KOPT-K1 (cell line): ENCODE results near the gene CASP8.

Experiments used
- H3K27ac ChIP-seq: fragments of 200-600 bp; sonication (generic); 2 replicates; pipeline ENCODE4 v1.5.1; 2016; ENCODE audit warnings: antibody characterized with exemption, mild to moderate bottlenecking, low read depth, low read length; ENCODE audit not compliant: poor library complexity, severe bottlenecking
- H3K36me3 ChIP-seq: fragments of 200-600 bp; sonication (generic); 2 replicates; pipeline ENCODE4 v1.5.1; 2017; ENCODE audit warnings: antibody characterized with exemption, mild to moderate bottlenecking, low read length, moderate library complexity; ENCODE audit not compliant: insufficient read depth
- H3K9me3 ChIP-seq: fragments of 200-600 bp; sonication (generic); 2 replicates; pipeline ENCODE4 v1.5.1; 2017; ENCODE audit warnings: antibody characterized with exemption, low read length, mild to moderate bottlenecking; ENCODE audit not compliant: insufficient read depth, poor library complexity, severe bottlenecking

The CASP8 gene

DNA sequence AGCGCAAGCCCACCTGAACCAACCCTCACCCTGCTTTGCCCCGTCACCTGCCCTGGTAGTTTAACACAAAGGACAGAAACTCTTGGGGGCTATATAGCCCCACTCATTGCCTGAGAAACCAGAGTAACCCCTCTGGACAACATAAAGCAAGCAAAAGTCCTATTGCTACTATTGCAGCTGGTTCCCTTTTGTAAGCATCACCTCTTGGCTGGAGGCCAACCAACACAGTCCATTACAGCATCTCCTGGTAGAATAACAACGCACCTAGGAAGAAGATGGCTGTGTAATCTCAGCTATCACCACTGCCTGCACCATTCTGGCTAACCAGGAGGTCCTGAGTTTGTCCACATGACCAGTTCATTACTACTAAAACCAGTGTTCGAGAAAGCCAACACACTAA, 60.4 kb downstream of the CASP8 start:
- peaks cover 66% of the 10 kb centered on the region for H3K9me3 ChIP-seq
- H3K27ac ChIP-seq, result no peak overlapping the region
- H3K36me3 ChIP-seq, result no peaks in the 10 kb centered on the region

DNA sequence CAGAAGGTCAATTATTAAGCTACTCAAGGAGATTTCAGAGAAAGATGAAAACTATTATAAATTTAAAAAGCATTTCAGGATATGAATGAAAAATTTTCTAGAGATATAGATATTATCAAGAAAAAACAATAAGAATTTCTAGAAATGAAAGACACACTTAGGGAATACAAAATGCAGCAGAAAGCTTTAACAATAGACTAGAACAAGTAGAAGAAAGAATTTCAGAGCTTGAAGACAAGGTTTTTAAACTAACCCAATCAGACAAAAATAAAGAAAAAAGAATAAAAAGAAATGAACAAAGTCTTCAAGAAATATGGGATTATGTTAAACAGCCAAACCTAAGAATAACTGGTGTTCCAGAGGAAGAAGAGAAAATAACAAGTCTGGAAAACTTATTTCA, 62.4 kb downstream of the CASP8 start:
- Histone ChIP-seq H3K9me3 (peaks cover 66% of the 10 kb centered on the region), H3K36me3 (no peaks in the 10 kb centered on the region), H3K27ac (no peak overlapping the region)

DNA sequence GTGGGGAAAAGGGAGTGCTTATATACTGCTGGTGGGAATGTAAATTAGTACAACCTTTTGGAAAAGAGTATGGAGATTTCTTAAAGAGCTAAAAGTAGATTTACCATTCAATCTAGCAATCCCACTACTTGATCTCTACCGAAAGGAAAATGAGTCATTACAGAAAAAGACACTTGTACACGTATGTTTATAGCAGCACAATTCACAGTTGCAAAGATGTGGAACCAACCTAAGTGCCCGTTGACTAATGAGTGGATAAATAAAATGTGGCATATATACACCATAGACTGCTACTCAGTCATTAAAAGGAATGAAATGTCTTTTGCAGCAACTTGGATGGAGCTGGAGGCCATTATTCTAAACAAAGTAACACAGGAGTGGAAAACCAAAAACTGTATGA, 67.3 kb downstream of the CASP8 start:
- H3K36me3 ChIP-seq, result no peaks in the 10 kb centered on the region
- H3K27ac ChIP-seq, result no peak overlapping the region
- H3K9me3 ChIP-seq, result peaks cover 30% of the 10 kb centered on the region

DNA sequence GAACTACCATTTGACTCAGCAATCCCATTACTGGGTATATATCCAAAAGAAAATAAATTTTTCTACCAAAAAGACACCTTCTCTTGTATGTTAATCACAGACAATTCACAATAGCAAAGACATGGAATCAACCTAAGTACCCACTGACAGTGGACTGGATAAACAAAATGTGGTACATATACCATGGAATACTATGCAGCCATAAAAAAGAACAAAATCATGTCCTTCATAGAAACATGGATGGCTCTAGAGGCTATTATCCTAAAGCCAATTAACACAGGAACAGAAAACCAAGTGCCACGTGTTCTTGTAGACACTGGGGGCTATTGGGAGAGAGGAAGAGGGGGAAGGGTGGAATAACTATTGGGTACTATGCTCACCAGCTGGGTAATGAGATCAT, 69.1 kb downstream of the CASP8 start:
- Histone ChIP-seq H3K36me3 (no peaks in the 10 kb centered on the region), H3K27ac (no peak overlapping the region), H3K9me3 (peaks cover 13% of the 10 kb centered on the region)
